ENCODE data around the gene ITSN1.

ITSN1 gene

DNA sequence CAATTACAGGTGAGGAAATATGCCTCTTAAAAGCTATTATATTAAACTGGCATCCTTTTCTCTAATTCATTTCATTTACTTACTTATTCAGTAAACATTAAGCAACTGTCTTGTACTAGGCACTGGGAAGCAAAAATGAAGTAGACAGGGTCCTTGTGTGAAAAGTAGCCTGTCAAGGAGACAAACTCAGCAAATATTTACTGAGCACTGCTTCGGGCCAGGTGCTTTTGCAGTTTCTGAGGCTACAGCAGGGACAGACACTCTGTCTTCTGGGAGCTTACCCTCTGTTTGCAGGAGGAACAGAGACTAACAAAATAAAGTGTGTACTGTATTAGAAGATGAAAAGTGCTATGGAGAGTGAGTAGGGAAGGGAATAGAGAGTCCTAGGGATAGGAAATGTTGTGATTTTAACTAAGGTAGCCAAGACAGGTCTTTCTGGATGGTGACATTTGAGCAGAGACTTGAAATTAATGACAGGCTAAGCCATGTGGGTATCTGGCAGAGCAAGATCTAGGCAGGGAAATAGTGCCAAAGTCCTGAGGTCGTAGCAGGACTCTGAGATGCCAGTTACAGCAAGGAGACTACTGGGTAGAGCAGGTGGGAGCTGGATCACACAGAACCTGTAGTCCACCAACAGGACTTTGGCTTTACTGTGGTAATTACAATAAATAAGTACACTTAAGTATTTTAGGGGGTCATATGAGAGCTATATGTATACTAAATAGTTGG, 133.0 kb downstream of the ITSN1 start:
- H4K8ac ChIP-seq (ENCODE audit: low read depth, low read length), result no peak overlapping the region
- no CpG with 5 or more reads among the region's 2 CpGs for WGBS (ENCODE audit: extremely low coverage, insufficient coverage, insufficient read length)
- H4K12ac ChIP-seq (ENCODE audit: low read depth, low read length), result no peak overlapping the region
- no peak overlapping the region for H3K4ac ChIP-seq (ENCODE audit: low read depth, low read length)
- H3K4me2 ChIP-seq (ENCODE audit: low read length), result no peak overlapping the region
- no peak overlapping the region for H2AK5ac ChIP-seq (ENCODE audit: low read length)
- no peak overlapping the region for H3K4me3 ChIP-seq (ENCODE audit: low read depth, low read length)
- peaks cover 2% of the 10 kb centered on the region for H3K79me1 ChIP-seq (ENCODE audit: low read length)
- no peaks in the 10 kb centered on the region for H3K79me2 ChIP-seq (ENCODE audit: control insufficient read depth, insufficient read depth, low read length, poor library complexity)
- no peak overlapping the region for H2BK12ac ChIP-seq (ENCODE audit: low read length)
- no peak overlapping the region for H3K23ac ChIP-seq (ENCODE audit: low read length)
- H3K27ac ChIP-seq (ENCODE audit: low read depth, low read length), result no peak overlapping the region
- H4K91ac ChIP-seq (ENCODE audit: low read depth, low read length), result no peak overlapping the region
- H3K9me3 ChIP-seq (ENCODE audit: insufficient read depth, low read depth, low read length), result no peaks in the 10 kb centered on the region
- H2AFZ ChIP-seq (ENCODE audit: insufficient read depth, low read length, poor library complexity), result no peak overlapping the region
- H3K18ac ChIP-seq (ENCODE audit: low read length), result no peak overlapping the region
- H3K4me1 ChIP-seq (ENCODE audit: control insufficient read depth in 1 of 2, insufficient read depth in 2 of 2, low read length in 2 of 2), result no peaks in the 10 kb centered on the region
- H2BK120ac ChIP-seq (ENCODE audit: insufficient read depth, low read length, poor library complexity), result no peak overlapping the region
- no peak overlapping the region for H3K14ac ChIP-seq (ENCODE audit: low read length)
- H3K9ac ChIP-seq (ENCODE audit: low read length), result no peak overlapping the region
- no peak overlapping the region for H2BK5ac ChIP-seq (ENCODE audit: low read depth, low read length, poor library complexity)
- DNase-seq, result no peak
- peaks cover 14 to 19% of the 10 kb centered on the region in 2 experiments for H3K36me3 ChIP-seq (ENCODE audit: control insufficient read depth in 1 of 2, insufficient read depth in 2 of 2, low read length in 2 of 2)
- H3K27me3 ChIP-seq (ENCODE audit: insufficient read depth, low read length), result no peaks in the 10 kb centered on the region

DNA sequence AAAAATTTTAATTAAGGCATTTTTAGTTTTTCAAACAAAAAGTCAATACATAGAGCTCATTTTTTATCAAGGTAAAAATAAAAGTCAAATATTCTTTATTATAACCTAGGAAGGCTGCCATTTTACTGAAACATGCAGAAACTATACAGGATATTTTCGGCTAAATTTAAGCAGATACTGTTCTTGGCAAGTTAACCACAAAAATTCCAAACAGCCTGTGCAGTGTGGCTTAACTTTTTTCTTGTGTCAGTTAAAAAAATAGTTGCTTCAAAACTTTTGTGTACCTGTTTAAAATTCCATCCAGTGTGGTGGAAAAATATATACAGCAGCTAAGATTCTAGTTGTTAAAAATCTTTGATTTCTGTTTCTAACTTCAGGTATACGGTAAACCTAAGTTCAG, 138.3 kb downstream of the ITSN1 start:
- no peak overlapping the region for H2BK5ac ChIP-seq (ENCODE audit: low read depth, low read length, poor library complexity)
- no peak overlapping the region for H3K27ac ChIP-seq (ENCODE audit: low read depth, low read length)
- no peak overlapping the region for H4K12ac ChIP-seq (ENCODE audit: low read depth, low read length)
- H2AK5ac ChIP-seq (ENCODE audit: low read length), result no peak overlapping the region
- no peak overlapping the region for H4K91ac ChIP-seq (ENCODE audit: low read depth, low read length)
- peaks cover 6 to 9% of the 10 kb centered on the region in 2 experiments for H3K36me3 ChIP-seq (ENCODE audit: control insufficient read depth in 1 of 2, insufficient read depth in 2 of 2, low read length in 2 of 2)
- H2BK12ac ChIP-seq (ENCODE audit: low read length), result no peak overlapping the region
- H3K4ac ChIP-seq (ENCODE audit: low read depth, low read length), result no peak overlapping the region
- H4K8ac ChIP-seq (ENCODE audit: low read depth, low read length), result no peak overlapping the region
- no CpG with 5 or more reads among the region's 2 CpGs for WGBS (ENCODE audit: extremely low coverage, insufficient coverage, insufficient read length)
- DNase-seq, result no peak
- H3K4me3 ChIP-seq (ENCODE audit: low read depth, low read length), result no peak overlapping the region
- no peak overlapping the region for H3K18ac ChIP-seq (ENCODE audit: low read length)
- H3K79me2 ChIP-seq (ENCODE audit: control insufficient read depth, insufficient read depth, low read length, poor library complexity), result no peaks in the 10 kb centered on the region
- no peak overlapping the region for H3K14ac ChIP-seq (ENCODE audit: low read length)
- no peak overlapping the region for H3K9ac ChIP-seq (ENCODE audit: low read length)
- H3K4me1 ChIP-seq (ENCODE audit: control insufficient read depth in 1 of 2, insufficient read depth in 2 of 2, low read length in 2 of 2), result no peaks in the 10 kb centered on the region
- H2AFZ ChIP-seq (ENCODE audit: insufficient read depth, low read length, poor library complexity), result no peak overlapping the region
- no peaks in the 10 kb centered on the region for H3K79me1 ChIP-seq (ENCODE audit: low read length)
- H3K4me2 ChIP-seq (ENCODE audit: low read length), result no peak overlapping the region
- H2BK120ac ChIP-seq (ENCODE audit: insufficient read depth, low read length, poor library complexity), result no peak overlapping the region
- H3K9me3 ChIP-seq (ENCODE audit: insufficient read depth, low read depth, low read length), result no peaks in the 10 kb centered on the region
- no peak overlapping the region for H3K23ac ChIP-seq (ENCODE audit: low read length)
- H3K27me3 ChIP-seq (ENCODE audit: insufficient read depth, low read length), result no peaks in the 10 kb centered on the region

DNA sequence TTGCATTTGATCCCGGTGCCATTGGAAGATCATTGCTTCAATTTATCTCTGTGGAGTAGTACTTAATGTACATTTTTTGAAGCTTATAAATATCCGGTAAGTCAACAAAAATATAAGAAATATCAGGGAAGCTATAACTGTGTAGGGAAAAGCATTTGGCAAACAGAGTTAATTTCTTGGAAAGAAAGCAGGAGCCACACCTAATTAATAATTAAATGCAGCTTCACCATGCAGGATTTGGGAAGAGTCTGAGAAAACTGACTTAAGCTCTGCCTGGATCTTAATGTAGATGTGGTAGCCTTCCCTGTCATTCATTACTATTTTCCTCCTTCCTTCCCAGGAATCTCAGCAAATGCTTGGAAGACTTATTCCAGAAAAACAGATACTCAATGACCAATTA, 138.8 kb downstream of the ITSN1 start:
- Histone ChIP-seq H2AK5ac (ENCODE audit: low read length) (no peak overlapping the region), H3K9me3 (ENCODE audit: insufficient read depth, low read depth, low read length) (no peaks in the 10 kb centered on the region), H2BK12ac (ENCODE audit: low read length) (no peak overlapping the region), H2BK120ac (ENCODE audit: insufficient read depth, low read length, poor library complexity) (no peak overlapping the region), H3K4me3 (ENCODE audit: low read depth, low read length) (no peak overlapping the region), H3K79me2 (ENCODE audit: control insufficient read depth, insufficient read depth, low read length, poor library complexity) (no peaks in the 10 kb centered on the region), H3K4me1 (ENCODE audit: control insufficient read depth in 1 of 2, insufficient read depth in 2 of 2, low read length in 2 of 2) (no peaks in the 10 kb centered on the region), H3K27me3 (ENCODE audit: insufficient read depth, low read length) (no peaks in the 10 kb centered on the region), H3K9ac (ENCODE audit: low read length) (no peak overlapping the region), H3K79me1 (ENCODE audit: low read length) (no peaks in the 10 kb centered on the region), H2AFZ (ENCODE audit: insufficient read depth, low read length, poor library complexity) (no peak overlapping the region), H2BK5ac (ENCODE audit: low read depth, low read length, poor library complexity) (no peak overlapping the region), H3K4me2 (ENCODE audit: low read length) (no peak overlapping the region), H3K14ac (ENCODE audit: low read length) (no peak overlapping the region), H4K8ac (ENCODE audit: low read depth, low read length) (no peak overlapping the region), H3K4ac (ENCODE audit: low read depth, low read length) (no peak overlapping the region), H3K27ac (ENCODE audit: low read depth, low read length) (no peak overlapping the region), H3K36me3 (ENCODE audit: control insufficient read depth in 1 of 2, insufficient read depth in 2 of 2, low read length in 2 of 2) (peaks cover 6 to 9% of the 10 kb centered on the region in 2 experiments), H4K12ac (ENCODE audit: low read depth, low read length) (no peak overlapping the region), H3K23ac (ENCODE audit: low read length) (no peak overlapping the region), H3K18ac (ENCODE audit: low read length) (no peak overlapping the region), H4K91ac (ENCODE audit: low read depth, low read length) (no peak overlapping the region)
- no peak for DNase-seq
- no CpG with 5 or more reads among the region's 2 CpGs for WGBS (ENCODE audit: extremely low coverage, insufficient coverage, insufficient read length)

DNA sequence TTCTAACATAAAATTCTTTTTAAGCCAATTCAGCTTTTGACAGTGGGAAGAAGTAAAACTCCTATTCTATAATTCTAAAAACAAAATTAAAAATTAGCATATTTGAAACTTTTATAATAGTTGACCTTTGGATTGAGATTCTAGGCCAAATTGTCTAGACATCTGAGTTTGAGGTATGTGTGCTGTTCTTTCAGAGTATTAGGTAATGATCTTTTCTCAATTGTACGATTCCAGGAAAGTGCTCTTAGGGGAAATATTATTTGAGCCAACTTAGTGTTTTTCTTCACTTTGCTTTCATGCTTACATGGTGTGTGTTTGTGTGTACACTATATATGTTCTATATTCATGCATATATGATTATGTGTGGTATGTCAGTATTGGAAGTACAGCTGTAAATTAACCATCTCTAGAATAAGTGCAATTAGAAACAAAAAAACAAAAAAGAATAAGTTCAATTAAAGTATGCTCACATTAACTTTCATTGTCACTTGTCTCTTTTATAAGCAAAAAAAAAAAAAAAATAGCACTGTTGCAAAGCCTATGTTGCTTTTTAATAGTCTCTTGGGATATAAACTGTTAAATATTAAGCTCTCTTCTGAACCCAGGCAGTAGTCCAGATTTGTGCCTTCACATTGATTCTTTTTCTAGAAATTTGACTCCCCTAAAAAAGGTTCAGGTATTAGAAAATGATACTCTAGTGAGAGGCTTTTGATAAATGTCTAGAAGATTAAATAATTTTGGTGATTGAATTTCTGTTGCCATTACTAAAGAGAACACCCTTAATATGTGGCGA, 141.1 kb downstream of the ITSN1 start:
- peaks cover 8 to 12% of the 10 kb centered on the region in 2 experiments for H3K36me3 ChIP-seq (ENCODE audit: control insufficient read depth in 1 of 2, insufficient read depth in 2 of 2, low read length in 2 of 2)
- no peak overlapping the region for H3K4me3 ChIP-seq (ENCODE audit: low read depth, low read length)
- H4K12ac ChIP-seq (ENCODE audit: low read depth, low read length), result no peak overlapping the region
- no peaks in the 10 kb centered on the region for H3K4me1 ChIP-seq (ENCODE audit: control insufficient read depth in 1 of 2, insufficient read depth in 2 of 2, low read length in 2 of 2)
- WGBS (ENCODE audit: extremely low coverage, insufficient coverage, insufficient read length), result no CpG with 5 or more reads among the region's 2 CpGs
- no peak overlapping the region for H2BK12ac ChIP-seq (ENCODE audit: low read length)
- no peak overlapping the region for H4K8ac ChIP-seq (ENCODE audit: low read depth, low read length)
- no peak overlapping the region for H3K4ac ChIP-seq (ENCODE audit: low read depth, low read length)
- H3K27ac ChIP-seq (ENCODE audit: low read depth, low read length), result no peak overlapping the region
- H2AK5ac ChIP-seq (ENCODE audit: low read length), result no peak overlapping the region
- no peak overlapping the region for H3K23ac ChIP-seq (ENCODE audit: low read length)
- no peaks in the 10 kb centered on the region for H3K79me1 ChIP-seq (ENCODE audit: low read length)
- H3K27me3 ChIP-seq (ENCODE audit: insufficient read depth, low read length), result no peaks in the 10 kb centered on the region
- H3K14ac ChIP-seq (ENCODE audit: low read length), result no peak overlapping the region
- no peak overlapping the region for H3K9ac ChIP-seq (ENCODE audit: low read length)
- H2BK5ac ChIP-seq (ENCODE audit: low read depth, low read length, poor library complexity), result no peak overlapping the region
- no peak for DNase-seq
- H3K9me3 ChIP-seq (ENCODE audit: insufficient read depth, low read depth, low read length), result no peaks in the 10 kb centered on the region
- H2BK120ac ChIP-seq (ENCODE audit: insufficient read depth, low read length, poor library complexity), result no peak overlapping the region
- no peaks in the 10 kb centered on the region for H3K79me2 ChIP-seq (ENCODE audit: control insufficient read depth, insufficient read depth, low read length, poor library complexity)
- no peak overlapping the region for H3K18ac ChIP-seq (ENCODE audit: low read length)
- H3K4me2 ChIP-seq (ENCODE audit: low read length), result no peak overlapping the region
- no peak overlapping the region for H4K91ac ChIP-seq (ENCODE audit: low read depth, low read length)
- H2AFZ ChIP-seq (ENCODE audit: insufficient read depth, low read length, poor library complexity), result no peak overlapping the region
